Pulmonary artery endothelial cell (primary cell): ENCODE data around the gene PARD3. TPM values are rescaled to one million over a fixed set of nuclear protein-coding genes. Genes with fewer than 3 reads are reported as not detected.

Experiments
- DNase-seq: peaks from one replicate; pipeline ENCODE4 v3.0.0-alpha.2; 2011; ENCODE audit warnings: low read depth, low spot score
- total RNA-seq: library from RNA; depleted of rRNA; stranded (reverse); fragments of >200 nt; gene quantifications from 2 replicates; pipeline ENCODE4 v1.2.3, GENCODE V29; 2014

The PARD3 gene
- total RNA-seq, 1 donor from 2014 or later, result 34.8 TPM

GRCh38 chr10:34148305-34148657 lies 666.8 kb downstream of the PARD3 start:
- no peak for DNase-seq

GRCh38 chr10:34147641-34148304 lies 667.3 kb downstream of the PARD3 start:
- DNase-seq, result no peak

DNA sequence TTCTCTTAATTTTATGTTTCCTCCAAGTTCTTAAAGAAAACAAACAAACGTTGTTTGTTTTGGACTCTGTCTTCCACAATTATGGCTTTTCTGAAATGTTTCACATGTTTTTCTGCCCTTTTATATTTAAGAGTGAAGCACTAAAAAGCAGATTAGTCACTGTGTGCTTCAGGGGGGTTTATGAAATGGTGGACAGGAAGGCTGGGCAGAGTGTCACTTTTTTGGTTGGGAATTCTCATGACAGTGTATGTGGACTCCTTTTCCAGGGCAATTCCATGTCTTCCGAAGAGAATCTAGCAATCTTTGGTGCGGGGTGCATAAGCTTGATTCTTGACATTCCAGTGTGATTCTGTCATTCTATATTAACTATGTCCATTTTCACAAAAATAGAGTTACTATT lies 669.4 kb downstream of the PARD3 start:
- peak; percentile 29 for DNase-seq

DNA sequence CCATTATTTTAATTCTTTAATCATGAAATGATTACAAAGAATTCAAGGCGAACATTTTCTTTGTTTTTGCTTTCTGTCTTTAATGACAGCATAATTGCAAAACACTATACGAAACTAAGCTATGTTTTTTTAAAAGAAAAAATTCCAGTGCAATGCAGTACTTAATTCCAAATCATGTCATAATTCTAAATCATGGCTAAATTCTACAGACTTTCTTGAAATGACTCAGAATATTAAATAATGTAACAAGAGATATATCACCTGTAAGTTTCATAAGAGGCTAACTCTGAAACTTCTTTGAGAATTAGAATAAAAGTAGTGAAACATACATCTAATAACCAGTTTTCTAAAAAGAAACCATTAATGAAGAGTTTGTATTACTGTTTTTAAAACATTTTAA lies 671.6 kb downstream of the PARD3 start:
- no peak for DNase-seq

GRCh38 chr10:34141032-34141680 lies 673.9 kb downstream of the PARD3 start:
- DNase-seq, result no peak

DNA sequence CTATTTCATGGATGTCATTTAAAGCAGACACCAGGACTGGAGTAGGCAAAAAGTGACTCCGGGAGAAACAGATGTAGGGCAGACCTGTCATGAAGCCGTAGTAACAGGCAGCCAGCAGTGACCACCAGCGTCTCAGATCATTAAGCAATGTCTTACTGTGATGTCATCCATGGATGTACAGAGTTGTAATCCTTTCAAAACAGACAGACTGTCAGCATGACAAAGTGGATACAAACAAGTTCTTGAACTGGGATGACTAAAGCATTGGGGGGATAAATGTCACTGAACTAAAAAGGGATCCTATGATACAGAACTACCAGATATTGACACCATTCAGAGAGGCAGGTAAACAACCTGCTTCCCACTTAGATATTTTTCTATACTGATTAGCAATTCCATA lies 675.5 kb downstream of the PARD3 start:
- no peak for DNase-seq

DNA sequence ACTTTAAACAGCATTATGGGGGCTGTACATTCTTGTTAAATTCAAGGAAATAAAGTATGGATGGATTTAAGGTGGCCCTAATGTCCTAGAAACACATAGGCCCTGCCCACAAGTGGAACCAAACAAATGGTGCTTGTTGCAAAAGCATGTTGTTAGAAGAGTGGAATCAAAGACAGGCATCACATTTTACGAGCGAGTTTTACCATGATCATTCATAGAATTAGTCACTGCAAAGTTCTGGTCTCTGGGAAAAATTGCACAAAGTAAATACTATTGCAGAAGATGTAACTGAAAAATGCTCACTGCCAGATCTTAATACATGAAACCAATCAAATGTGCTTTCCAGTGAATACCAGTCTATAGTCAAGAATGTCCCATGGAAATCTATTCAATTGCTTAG lies 677.1 kb downstream of the PARD3 start:
- DNase-seq, result no peak

- DNase-seq, result no peak
These were observed 677.9 kb downstream of the PARD3 start for GRCh38 chr10:34137201-34137600.

DNA sequence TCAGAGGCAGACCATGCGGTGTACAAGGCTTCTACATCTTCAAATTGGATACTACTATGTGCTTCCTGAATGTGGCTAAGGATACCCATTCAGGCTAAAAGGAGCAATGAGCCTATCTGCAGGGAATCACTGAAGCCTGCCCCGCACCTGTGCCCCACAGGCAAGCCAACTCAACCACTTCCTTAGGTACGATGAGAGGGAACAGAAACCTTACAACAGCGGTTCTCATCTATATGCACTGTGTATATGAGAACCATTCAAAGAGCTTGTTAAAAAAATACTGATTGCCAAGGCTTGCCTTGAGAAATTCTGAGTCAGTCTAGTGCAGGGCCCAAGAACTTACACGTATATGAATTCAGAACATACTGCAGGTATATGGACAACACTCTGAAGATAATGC lies 679.6 kb downstream of the PARD3 start:
- DNase-seq, result no peak

GRCh38 chr10:34134602-34135001 lies 680.5 kb downstream of the PARD3 start:
- DNase-seq, result no peak

DNA sequence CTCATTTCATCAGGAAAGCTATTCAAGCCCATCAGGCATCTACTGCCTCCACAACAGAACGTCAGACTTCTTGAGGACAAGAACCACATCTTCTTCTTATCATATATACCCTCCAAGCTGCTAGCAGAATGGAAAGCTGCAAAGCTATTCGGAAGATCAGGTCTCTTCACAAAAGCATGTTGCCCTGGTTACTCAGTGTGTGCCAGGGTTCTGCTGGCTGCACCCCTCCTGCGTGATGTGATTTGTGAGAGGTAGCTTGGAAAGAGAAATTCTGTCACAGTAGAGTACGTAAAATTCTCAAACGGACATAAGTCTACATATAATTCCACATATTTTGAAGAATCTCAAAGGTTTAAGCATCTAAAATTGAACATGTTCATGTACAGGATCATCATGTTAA lies 681.7 kb downstream of the PARD3 start:
- DNase-seq, result no peak

DNA sequence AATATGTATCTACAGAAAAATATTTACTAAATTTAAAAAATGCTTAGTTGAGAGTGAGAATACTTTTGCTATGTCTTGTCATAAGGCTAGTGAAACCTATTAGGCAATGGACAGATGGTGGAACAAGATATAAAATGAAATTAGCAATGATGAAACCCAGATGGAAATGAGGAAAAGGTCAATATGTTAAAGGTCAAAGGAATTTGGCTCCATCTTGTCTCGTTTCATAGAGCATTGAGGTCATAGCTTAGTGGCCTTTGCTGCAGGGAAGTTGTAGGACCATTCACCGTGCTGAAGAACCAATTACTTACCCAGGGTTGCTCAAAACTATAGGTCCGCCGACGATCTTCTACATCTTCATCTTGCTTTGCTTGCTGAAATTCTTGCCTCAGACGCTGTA lies 683.9 kb downstream of the PARD3 start:
- no peak for DNase-seq

- DNase-seq, result no peak
These were observed 687.4 kb downstream of the PARD3 start for GRCh38 chr10:34127676-34128075.

DNA sequence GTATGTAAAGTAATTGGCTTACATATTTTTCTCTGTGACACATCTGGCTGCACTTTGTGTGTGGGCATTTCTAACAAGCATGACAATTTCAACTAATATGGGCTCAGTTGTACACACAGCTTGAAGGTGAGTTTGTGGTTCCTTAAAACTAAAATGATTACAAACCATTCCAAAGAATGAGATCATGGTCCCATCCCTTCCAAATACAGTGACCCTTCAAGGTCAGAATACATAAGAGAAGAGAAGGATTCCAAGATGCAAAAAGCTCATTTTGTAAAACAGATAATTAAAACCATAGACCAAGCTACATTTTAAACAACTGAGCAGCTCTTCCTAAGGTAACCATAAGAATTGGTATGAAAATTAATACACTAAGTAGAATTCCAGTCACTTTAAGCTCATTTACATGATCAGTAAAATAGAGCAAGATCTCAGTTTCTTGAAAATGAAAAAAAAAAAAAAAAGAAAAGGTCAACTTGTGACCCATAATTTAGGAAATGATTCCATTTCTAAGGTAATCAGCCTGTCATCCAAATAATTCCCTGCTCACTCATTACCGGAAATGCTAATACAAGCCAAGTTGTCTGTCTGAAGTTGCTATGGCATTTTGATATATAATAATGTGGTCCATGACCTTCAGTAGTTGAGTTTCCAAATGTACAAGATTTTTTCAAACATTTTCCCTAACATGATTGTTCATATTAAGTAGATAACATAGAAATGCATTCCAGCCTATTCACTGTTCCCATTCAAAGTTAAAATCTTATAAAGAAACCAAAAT lies 688.5 kb downstream of the PARD3 start:
- no peak for DNase-seq

GRCh38 chr10:34125702-34126101 lies 689.4 kb downstream of the PARD3 start:
- no peak for DNase-seq

- DNase-seq, result no peak
These were observed 690.5 kb downstream of the PARD3 start for GRCh38 chr10:34124522-34125035.

GRCh38 chr10:34121781-34122622 lies 693.1 kb downstream of the PARD3 start:
- peak; percentile 80 for DNase-seq

GRCh38 chr10:34121125-34121753 lies 693.9 kb downstream of the PARD3 start:
- DNase-seq, result no peak

DNA sequence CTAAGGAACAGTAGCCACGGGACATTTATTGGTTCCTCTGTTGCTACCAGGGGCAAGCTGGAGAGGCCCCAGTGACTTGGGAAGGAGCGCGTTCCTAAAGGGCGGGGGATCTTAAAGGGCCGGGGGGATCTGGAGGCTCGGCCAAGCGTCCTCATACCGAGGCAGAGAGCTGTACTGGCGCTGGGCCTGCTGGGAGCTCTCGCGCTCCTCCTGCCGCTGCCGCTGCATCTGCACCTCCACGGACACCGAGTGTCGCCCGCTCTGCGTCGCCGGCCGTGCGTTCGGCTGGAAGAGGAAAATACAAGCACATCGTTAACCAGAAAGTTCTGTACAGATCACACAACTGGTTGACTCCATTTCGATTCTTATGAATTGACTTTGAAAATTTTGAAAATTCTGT lies 695.6 kb downstream of the PARD3 start:
- no peak for DNase-seq

GRCh38 chr10:34116681-34117271 lies 698.3 kb downstream of the PARD3 start:
- DNase-seq, result no peak

DNA sequence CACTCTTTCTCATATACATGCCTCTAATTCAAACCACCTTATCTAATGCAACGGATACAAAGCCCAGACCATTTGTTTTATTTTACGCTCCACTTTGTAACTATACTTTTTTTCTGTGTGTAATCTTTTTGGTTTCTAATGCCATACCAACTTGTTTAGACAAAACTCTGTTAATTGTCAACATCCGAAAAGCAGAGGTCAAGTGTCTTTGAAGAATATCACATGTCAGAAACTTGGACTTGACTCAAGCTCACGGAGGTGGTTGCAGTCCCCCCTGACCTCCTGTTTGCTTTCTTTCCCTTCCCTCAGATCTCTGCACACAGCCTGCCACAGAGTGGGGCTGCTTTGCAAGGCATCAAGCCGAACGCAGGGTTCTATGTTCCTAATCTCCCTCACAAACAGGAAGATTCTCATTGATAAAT lies 698.9 kb downstream of the PARD3 start:
- DNase-seq, result no peak
